CD14-positive monocyte (primary cell): ENCODE data around the gene P2RY1. TPM values are rescaled to one million over a fixed set of nuclear protein-coding genes. Genes with fewer than 3 reads are reported as not detected.

Experiments
- DNase-seq, 3 donors: peaks; one replicate each; pipeline ENCODE4 v3.0.0-alpha.2; 2011 to 2022
- H2AFZ ChIP-seq: 2 replicates; pipeline ENCODE4 v1.6.0; 2012; ENCODE audit warnings: mild to moderate bottlenecking, low read depth, low read length, inconsistent platforms; ENCODE audit not compliant: insufficient read depth, poor library complexity, severe bottlenecking
- H3K27ac ChIP-seq, 2 donors: 1 replicate in 1 of 2; 2 replicates in 1 of 2; pipeline ENCODE4 v1.5.1; 2012 to 2013; ENCODE audit warnings: low read length in 2 of 2, control low read depth in 1 of 2, inconsistent platforms in 1 of 2, low read depth in 1 of 2, mild to moderate bottlenecking in 1 of 2
- H3K27me3 ChIP-seq, 2 donors: one replicate each; pipeline versions ENCODE4 v1.6.0 to v1.6.1; 2011 to 2013; ENCODE audit warnings: low read length in 2 of 2; ENCODE audit not compliant: control insufficient read depth in 2 of 2, insufficient read depth in 2 of 2
- H3K36me3 ChIP-seq, 2 donors: replicated peaks in 1 of 2; 1 replicate in 1 of 2; 2 replicates in 1 of 2; pipeline versions ENCODE4 v1.5.1 to v1.6.1; 2012 to 2013; ENCODE audit warnings: low read length in 2 of 2, control low read depth in 1 of 2, inconsistent platforms in 1 of 2, mild to moderate bottlenecking in 1 of 2; ENCODE audit not compliant: insufficient read depth in 2 of 2, control insufficient read depth in 1 of 2
- H3K4me1 ChIP-seq, 2 donors: 1 replicate in 1 of 2; 2 replicates in 1 of 2; pipeline versions ENCODE4 v1.5.1 to v1.6.1; 2012 to 2013; ENCODE audit warnings: low read length in 2 of 2, control low read depth in 1 of 2, inconsistent platforms in 1 of 2, mild to moderate bottlenecking in 1 of 2, moderate library complexity in 1 of 2; ENCODE audit not compliant: insufficient read depth in 2 of 2, control insufficient read depth in 1 of 2
- H3K4me2 ChIP-seq: replicated peaks from 2 replicates; pipeline ENCODE3; 2012; ENCODE audit warnings: low read length, moderate library complexity, mild to moderate bottlenecking; ENCODE audit not compliant: poor library complexity, severe bottlenecking; ENCODE audit errors: extremely low read depth
- H3K4me3 ChIP-seq, 3 experiments: fragments of 200-600 bp in 1 of 3; sonication (generic) in 1 of 3; replicated peaks in 1 of 3; 1 replicate in 2 of 3; 2 replicates in 1 of 3; pipeline ENCODE4 v1.5.1; 2011 to 2013; ENCODE audit warnings: low read length in 3 of 3, mild to moderate bottlenecking in 3 of 3, control low read depth in 2 of 3, low read depth in 2 of 3, inconsistent platforms in 1 of 3, moderate library complexity in 1 of 3
- H3K79me2 ChIP-seq: 2 replicates; pipeline ENCODE4 v1.6.0; 2012; ENCODE audit warnings: mild to moderate bottlenecking, control low read depth, inconsistent platforms, low read length, moderate library complexity; ENCODE audit not compliant: insufficient read depth
- H3K9ac ChIP-seq: 2 replicates; pipeline ENCODE4 v1.6.0; 2017; ENCODE audit warnings: low read length, mild to moderate bottlenecking; ENCODE audit not compliant: insufficient read depth, poor library complexity, severe bottlenecking
- H3K9me3 ChIP-seq, 2 donors: replicated peaks in 1 of 2; 1 replicate in 1 of 2; 2 replicates in 1 of 2; pipeline versions ENCODE4 v1.5.1 to v1.6.1; 2012 to 2013; ENCODE audit warnings: low read length in 2 of 2, control low read depth in 1 of 2; ENCODE audit not compliant: control insufficient read depth in 1 of 2, insufficient read depth in 1 of 2
- H4K20me1 ChIP-seq: 2 replicates; pipeline ENCODE4 v1.6.0; 2012; ENCODE audit warnings: mild to moderate bottlenecking, low read length, control low read depth, moderate library complexity; ENCODE audit not compliant: insufficient read depth
- H3K27ac Mint-ChIP-seq, 7 donors: one replicate each; pipeline ENCODE4 v1.8.0; 2020; ENCODE audit warnings: mild to moderate bottlenecking in 7 of 7, mixed read lengths in 7 of 7, moderate library complexity in 6 of 7, inconsistent platforms in 2 of 7
- H3K27me3 Mint-ChIP-seq, 3 donors: one replicate each; pipeline ENCODE4 v1.8.0; 2021 to 2022; ENCODE audit warnings: low read depth in 3 of 3, mild to moderate bottlenecking in 3 of 3, mixed read lengths in 3 of 3, moderate library complexity in 3 of 3, inconsistent platforms in 1 of 3
- H3K36me3 Mint-ChIP-seq, 2 donors: one replicate each; pipeline ENCODE4 v1.8.0; 2020; ENCODE audit warnings: mixed read lengths in 2 of 2, inconsistent platforms in 1 of 2, mild to moderate bottlenecking in 1 of 2
- H3K4me1 Mint-ChIP-seq: one replicate; pipeline ENCODE4 v1.8.0; 2020; ENCODE audit warnings: mild to moderate bottlenecking, mixed read lengths
- H3K4me3 Mint-ChIP-seq, 2 donors: one replicate each; pipeline ENCODE4 v1.8.0; 2020; ENCODE audit warnings: mild to moderate bottlenecking in 2 of 2, mixed read lengths in 2 of 2, moderate library complexity in 1 of 2
- H3K9me3 Mint-ChIP-seq, 7 donors: one replicate each; pipeline ENCODE4 v1.8.0; 2020 to 2022; ENCODE audit warnings: mixed read lengths in 7 of 7, mild to moderate bottlenecking in 6 of 7, moderate library complexity in 6 of 7, inconsistent platforms in 2 of 7
- CTCF ChIP-seq: fragments of 200-600 bp; IDR thresholded peaks from one replicate; pipeline ENCODE4 v1.8.0; 2022; ENCODE audit warnings: antibody characterized with exemption, mild to moderate bottlenecking
- WGBS: methylation state at CpG from one replicate; pipeline ENCODE4 v1.1.5; 2013; ENCODE audit warnings: missing lambda C conversion rate; ENCODE audit not compliant: insufficient coverage; 5-methylcytosine and 5-hydroxymethylcytosine counted together
- intact Hi-C, 2 donors: fragments of 100-400 bp; cut with micrococcal nuclease; formaldehyde crosslinking; loops; one replicate each; pipeline versions ENCODE4 v1.15.0 to v1.15.1; 2023
- polyA minus RNA-seq: library from RNA; depleted of rRNA, polyadenylated mRNA; stranded (reverse); fragments of >200 nt; gene quantifications from 2 replicates; pipeline ENCODE4 v1.2.3, GENCODE V29; 2012
- polyA plus RNA-seq, 3 donors: library from polyadenylated mRNA; depleted of rRNA in 1 of 3; unstranded in 2 of 3; stranded (reverse) in 1 of 3; fragments of 300-500 nt in 2 of 3; fragments of >200 nt in 1 of 3; fragmentation: Illumina TruSeq in 2 of 3; gene quantifications; 1 replicate in 2 of 3; 2 replicates in 1 of 3; pipeline ENCODE4 v1.2.3, GENCODE V29; 2012 to 2021
- total RNA-seq, 12 experiments: library from RNA in 1 of 12; stranded (reverse) in 1 of 12; fragments of 120-200 nt in 1 of 12; gene quantifications; one replicate each; pipeline ENCODE4 v1.2.4 and lab custom pipeline; 2013 to 2026; ENCODE audit warnings: mixed read lengths in 6 of 12, inconsistent platforms in 1 of 12

Gene P2RY1
- total RNA-seq (2013), result 2.1 TPM
- polyA plus RNA-seq (under 1 TPM in 2 of 3 donors, not detected in 1; 0.16 to 0.97 TPM), polyA minus RNA-seq (1.1 and 1.4 TPM in 2 replicates), total RNA-seq (lab: John Stamatoyannopoulos, UW) (15.6 to 46.5 (median 24.0) reads per million in 11 experiments)

- Mint-ChIP-seq H3K27me3 (peaks cover 0 to 7% (median 2%) of the 10 kb centered on the region in 3 donors), H3K4me3 (peak within 1 kb of the TSS; percentile 96 to 99), H3K9me3 (no peaks in the 10 kb centered on the region), H3K4me1 (peaks cover 43% of the 10 kb centered on the region), H3K36me3 (peaks cover 4 to 11% of the 10 kb centered on the region in 2 donors), H3K27ac (peak within 1 kb of the TSS; percentile 68 to 90 (median 82))
- H3K36me3 ChIP-seq, result no peaks in the 10 kb centered on the region
- no peaks in the 10 kb centered on the region for H3K27me3 ChIP-seq
- intact Hi-C loops, result loop anchor here in 1 of 2 donors (10.0 kb wide), 1 partner anchor 60 kb away; no protein-coding TSS in a partner anchor
- H3K9ac ChIP-seq, result peak within 1 kb of the TSS; percentile 73
- H3K4me2 ChIP-seq, result peak within 1 kb of the TSS; percentile 94
- H3K27ac ChIP-seq, result peak within 1 kb of the TSS; percentile 34 to 66
- whole genome bisulfite sequencing, result under 1% methylated on average over 81 of the region's 81 CpGs
- peak; percentile 49 for TF ChIP-seq CTCF
- H3K9me3 ChIP-seq, result no peaks in the 10 kb centered on the region
- H3K4me1 ChIP-seq, result peaks cover 18 to 24% of the 10 kb centered on the region in 2 donors
- H3K4me3 ChIP-seq, result peak within 1 kb of the TSS; percentile 50 to 93 (median 75)
- peak; percentile 61 to 72 (median 61) for DNase-seq
- H3K79me2 ChIP-seq, result peaks cover 8% of the 10 kb centered on the region
- peak within 1 kb of the TSS; percentile 93 for H2AFZ ChIP-seq
- H4K20me1 ChIP-seq, result no peaks in the 10 kb centered on the region
Measured at GRCh38 chr3:152834776-152835600, at the start of gene P2RY1. TSS of gene P2RY1 (plus strand) at chr3:152835131. CDS start at chr3:152835783, 652 bp downstream.

DNA sequence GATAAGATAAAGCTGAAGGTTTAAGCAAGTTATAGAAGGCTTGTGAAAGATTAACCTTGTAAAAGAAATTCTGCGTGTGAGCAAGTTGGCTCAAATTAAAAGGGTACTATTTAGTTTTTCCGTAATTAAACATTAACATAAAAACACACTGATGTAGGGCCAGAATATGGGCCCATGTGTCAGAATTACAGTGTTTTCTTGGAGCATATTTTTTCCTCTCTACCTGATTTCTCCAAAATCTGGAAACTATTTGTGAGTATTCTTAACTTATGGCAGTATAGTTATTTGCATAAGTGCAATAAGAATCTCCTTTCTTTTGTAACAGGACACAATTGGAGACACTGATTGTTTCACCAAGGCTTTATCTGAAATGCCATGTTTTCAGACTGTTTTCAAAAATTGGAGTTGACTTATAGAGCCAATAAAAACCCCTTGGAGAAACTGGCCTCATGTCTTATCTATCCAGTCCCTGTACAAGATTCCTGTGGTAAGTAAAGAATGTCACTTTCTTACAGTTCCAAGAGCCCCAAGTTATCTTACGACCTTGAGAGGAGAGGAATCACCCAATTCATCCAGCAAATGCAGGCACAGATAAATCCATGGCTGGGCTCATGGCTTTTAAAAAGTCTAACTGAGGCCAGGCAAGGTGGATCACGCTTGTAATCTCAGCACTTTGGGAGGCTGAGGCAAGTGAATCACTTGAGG, 47.8 kb upstream of the P2RY1 start:
- Histone ChIP-seq H4K20me1 (no peaks in the 10 kb centered on the region), H3K4me1 (no peaks in the 10 kb centered on the region), H3K9ac (no peak overlapping the region), H3K27me3 (no peaks in the 10 kb centered on the region), H3K4me2 (no peak overlapping the region), H3K79me2 (no peaks in the 10 kb centered on the region), H2AFZ (no peak overlapping the region), H3K4me3 (no peak overlapping the region), H3K36me3 (no peaks in the 10 kb centered on the region), H3K9me3 (peaks cover 4 to 7% of the 10 kb centered on the region in 2 donors), H3K27ac (no peak overlapping the region)
- Mint-ChIP-seq H3K9me3 (peaks cover 4 to 25% (median 15%) of the 10 kb centered on the region in 7 donors), H3K4me3 (no peak overlapping the region), H3K36me3 (no peaks in the 10 kb centered on the region), H3K4me1 (peaks cover 4% of the 10 kb centered on the region), H3K27me3 (peaks cover 0 to 1% (median 0%) of the 10 kb centered on the region in 3 donors), H3K27ac (no peak overlapping the region)
- TF ChIP-seq CTCF, result no peak
- WGBS, result no CpG with 5 or more reads among the region's 4 CpGs
- intact Hi-C loops, result no loop called here
- no peak for DNase-seq
